HepG2 (cell line): ENCODE measurements around the gene ANXA3.

Experiments used
- CENPX ChIP-seq: sonication (generic); formaldehyde crosslinking; IDR thresholded peaks from 2 replicates; pipeline ENCODE4 v1.9.0; 2021; ENCODE audit warnings: mild to moderate bottlenecking, missing genetic modification reagents, moderate library complexity
- CTCF ChIP-seq: sonication (generic); formaldehyde crosslinking; IDR thresholded peaks from 2 replicates; pipeline ENCODE4 v1.5.0; 2020; ENCODE audit warnings: mild to moderate bottlenecking, missing genetic modification reagents, moderate library complexity
- DMAP1 ChIP-seq: IDR thresholded peaks from 2 replicates; pipeline ENCODE4 v1.6.1; 2016
- FOXC1 ChIP-seq: sonication (generic); formaldehyde crosslinking; IDR thresholded peaks from 2 replicates; pipeline ENCODE4 v1.8.0; 2022; ENCODE audit warnings: mild to moderate bottlenecking, missing genetic modification reagents, borderline replicate concordance
- GABPB1 ChIP-seq: IDR thresholded peaks from 2 replicates; pipeline ENCODE4 v1.6.1; 2016; ENCODE audit warnings: mild to moderate bottlenecking, missing genetic modification reagents, moderate library complexity, missing compliant biosample characterization
- POLR2A ChIP-seq, 2 experiments: IDR thresholded peaks; 2 replicates each; pipeline ENCODE4 v1.6.1; 2011; ENCODE audit warnings: low read depth in 2 of 2, low read length in 2 of 2, mild to moderate bottlenecking in 1 of 2, moderate library complexity in 1 of 2; ENCODE audit not compliant: insufficient read depth in 1 of 2
- POLR2AphosphoS2 ChIP-seq: IDR thresholded peaks from 2 replicates; pipeline ENCODE4 v1.6.1; 2011; ENCODE audit warnings: low read depth, low read length, improper control_type of control experiment
- TCF7 ChIP-seq: sonication (generic); IDR thresholded peaks from 2 replicates; pipeline ENCODE4 v1.6.1; 2016; ENCODE audit warnings: antibody characterized with exemption, low read depth
- U2AF2 ChIP-seq: fragments of 200-400 bp; formaldehyde crosslinking; IDR thresholded peaks from 2 replicates; pipeline ENCODE4 v1.6.1; 2017; ENCODE audit warnings: low read depth, mild to moderate bottlenecking, low read length
- USF2 ChIP-seq, 2 experiments: sonication (generic) in 1 of 2; formaldehyde crosslinking in 1 of 2; IDR thresholded peaks; 2 replicates each; pipeline versions ENCODE4 v1.5.1 to v1.6.1; 2011 to 2020; ENCODE audit warnings: borderline replicate concordance in 1 of 2, low read depth in 1 of 2, low read length in 1 of 2, mild to moderate bottlenecking in 1 of 2, missing genetic modification reagents in 1 of 2, moderate library complexity in 1 of 2
- ZBTB1 ChIP-seq: sonication (generic); formaldehyde crosslinking; IDR thresholded peaks from 2 replicates; pipeline ENCODE4 v1.4.0; 2020; ENCODE audit warnings: missing genetic modification reagents, borderline replicate concordance

- TF ChIP-seq FOXC1 (no peak), CENPX (CRISPR knock-in tag) (no peak), POLR2AphosphoS2 (no peak), USF2 (IDR thresholded peaks at IDR 0.05; ENCODE audit: low read depth, low read length) (no peak), USF2 (CRISPR knock-in tag; IDR thresholded peaks at IDR 0.05; ENCODE audit: borderline replicate concordance) (no peak), ZBTB1 (no peak), GABPB1 (CRISPR knock-in tag) (no peak), DMAP1 (CRISPR knock-in tag) (no peak), CTCF (no peak), TCF7 (no peak), U2AF2 (no peak), POLR2A (IDR thresholded peaks at IDR 0.05; ENCODE audit: insufficient read depth in 1 of 2, low read depth in 2 of 2, low read length in 2 of 2) (no peak)
Measured at GRCh38 chr4:78513411-78513975, 38.1 kb upstream of the ANXA3 start.
